WTC11 (cell line): ENCODE measurements around the gene FNDC3A. TPM values are rescaled to one million over a fixed set of nuclear protein-coding genes. Genes with fewer than 3 reads are reported as not detected.

Experiments used
- ATAC-seq: fragments of 200-7000 bp; cut with Tn5 transposase; 2 replicates; pipeline ENCODE4 v1.10.0; 2021; ENCODE audit warnings: mild to moderate bottlenecking, moderate library complexity
- CTCF ChIA-PET: fragments of 300-600 bp; sonication (Branson Sonifier 250); formaldehyde crosslinking; loops from one replicate; lab custom pipeline; 2021; ENCODE audit warnings: antibody characterized with exemption; lab: Charles Lee
- POLR2A ChIA-PET: fragments of 350-600 bp; sonication (Branson Sonifier 250); formaldehyde crosslinking; loops from one replicate; lab custom pipeline; 2021; ENCODE audit warnings: antibody characterized with exemption; lab: Charles Lee
- DNase-seq: peaks from one replicate; pipeline ENCODE4 v3.0.0; 2021; ENCODE audit warnings: low spot score
- H3K27ac Mint-ChIP-seq: 2 replicates; pipeline ENCODE4 v1.8.0; 2021; ENCODE audit warnings: mixed read lengths
- H3K27me3 Mint-ChIP-seq: 2 replicates; pipeline ENCODE4 v1.8.0; 2021; ENCODE audit warnings: low read depth, mild to moderate bottlenecking, moderate library complexity, mixed read lengths
- H3K36me3 Mint-ChIP-seq: 2 replicates; pipeline ENCODE4 v1.8.0; 2021; ENCODE audit warnings: mixed read lengths
- H3K4me1 Mint-ChIP-seq: 2 replicates; pipeline ENCODE4 v1.8.0; 2022; ENCODE audit warnings: mixed read lengths
- H3K4me3 Mint-ChIP-seq: 2 replicates; pipeline ENCODE4 v1.8.0; 2021; ENCODE audit warnings: mild to moderate bottlenecking, moderate library complexity, mixed read lengths
- H3K9me3 Mint-ChIP-seq: 2 replicates; pipeline ENCODE4 v1.8.0; 2021; ENCODE audit warnings: mixed read lengths
- AFF4 ChIP-seq: sonication (generic); formaldehyde crosslinking; IDR thresholded peaks from 2 replicates; pipeline ENCODE4 v1.8.1; 2023; ENCODE audit warnings: mild to moderate bottlenecking, missing genetic modification reagents, borderline replicate concordance
- CBFB ChIP-seq: sonication (generic); formaldehyde crosslinking; IDR thresholded peaks from 2 replicates; pipeline ENCODE4 v1.8.1; 2022; ENCODE audit warnings: mild to moderate bottlenecking, low read depth, missing genetic modification reagents
- CREM ChIP-seq: sonication (generic); formaldehyde crosslinking; IDR thresholded peaks from 2 replicates; pipeline ENCODE4 v1.8.1; 2022; ENCODE audit warnings: mild to moderate bottlenecking, missing genetic modification reagents, moderate library complexity
- ELF4 ChIP-seq: sonication (generic); formaldehyde crosslinking; IDR thresholded peaks from 2 replicates; pipeline ENCODE4 v1.8.1; 2022; ENCODE audit warnings: low read depth, mild to moderate bottlenecking, moderate library complexity, missing genetic modification reagents
- FOXP4 ChIP-seq: sonication (generic); formaldehyde crosslinking; IDR thresholded peaks from 2 replicates; pipeline ENCODE4 v1.8.0; 2022; ENCODE audit warnings: mild to moderate bottlenecking, missing genetic modification reagents
- GABPB1 ChIP-seq: sonication (generic); formaldehyde crosslinking; IDR thresholded peaks from 2 replicates; pipeline ENCODE4 v1.8.1; 2023; ENCODE audit warnings: mild to moderate bottlenecking, missing genetic modification reagents
- IRF2 ChIP-seq: sonication (generic); formaldehyde crosslinking; IDR thresholded peaks from 2 replicates; pipeline ENCODE4 v1.8.0; 2022; ENCODE audit warnings: low read depth, missing genetic modification reagents, borderline replicate concordance
- MXD4 ChIP-seq: fragments of 250-450 bp; sonication (Bioruptor Pico); IDR thresholded peaks from 2 replicates; pipeline ENCODE4 v1.8.0; 2021; ENCODE audit warnings: mild to moderate bottlenecking, moderate library complexity, borderline replicate concordance
- NR2C2 ChIP-seq: sonication (generic); formaldehyde crosslinking; IDR thresholded peaks from 2 replicates; pipeline ENCODE4 v1.8.0; 2022; ENCODE audit warnings: mild to moderate bottlenecking, missing genetic modification reagents
- PRRX2 ChIP-seq: fragments of 250-450 bp; sonication (Bioruptor Pico); IDR thresholded peaks from 2 replicates; pipeline ENCODE4 v1.8.0; 2021; ENCODE audit warnings: mild to moderate bottlenecking
- TEAD1 ChIP-seq: sonication (generic); formaldehyde crosslinking; IDR thresholded peaks from 2 replicates; pipeline ENCODE4 v1.8.0; 2022; ENCODE audit warnings: mild to moderate bottlenecking, missing genetic modification reagents
- USF2 ChIP-seq: sonication (generic); formaldehyde crosslinking; IDR thresholded peaks from 2 replicates; pipeline ENCODE4 v1.8.1; 2023; ENCODE audit warnings: mild to moderate bottlenecking, missing genetic modification reagents, moderate library complexity
- ZBTB21 ChIP-seq: sonication (generic); formaldehyde crosslinking; IDR thresholded peaks from 2 replicates; pipeline ENCODE4 v1.8.1; 2023; ENCODE audit warnings: mild to moderate bottlenecking, missing genetic modification reagents, borderline replicate concordance
- ZNF138 ChIP-seq: sonication (generic); formaldehyde crosslinking; conservative IDR thresholded peaks from 2 replicates; pipeline ENCODE4 v1.8.1; 2022; ENCODE audit warnings: mild to moderate bottlenecking, moderate library complexity, missing genetic modification reagents
- ZNF423 ChIP-seq: fragments of 250-450 bp; sonication (Bioruptor Pico); IDR thresholded peaks from 2 replicates; pipeline ENCODE4 v2.1.2; 2022; ENCODE audit warnings: mild to moderate bottlenecking, moderate library complexity
- ZNF671 ChIP-seq: fragments of 250-450 bp; sonication (Bioruptor Pico); IDR thresholded peaks from 2 replicates; pipeline ENCODE4 v1.8.0; 2021; ENCODE audit warnings: mild to moderate bottlenecking
- ZSCAN18 ChIP-seq: fragments of 250-450 bp; sonication (Bioruptor Pico); IDR thresholded peaks from 2 replicates; pipeline ENCODE4 v2.1.2; 2022; ENCODE audit warnings: mild to moderate bottlenecking, moderate library complexity
- total RNA-seq: library from RNA; stranded (reverse); gene quantifications from 3 replicates; pipeline ENCODE4 v1.2.3, GENCODE V29; 2021
- TF ChIP-seq, protein P1 (sequence below): fragments of 250-450 bp; sonication (Bioruptor Pico); IDR thresholded peaks from 2 replicates; pipeline ENCODE4 v1.9.0; 2021; ENCODE audit warnings: mild to moderate bottlenecking
- TF ChIP-seq, protein P2 (sequence below): sonication (generic); formaldehyde crosslinking; IDR thresholded peaks from 2 replicates; pipeline ENCODE4 v1.8.0; 2022; ENCODE audit warnings: mild to moderate bottlenecking, missing genetic modification reagents
- TF ChIP-seq, protein P3 (sequence below): sonication (generic); formaldehyde crosslinking; IDR thresholded peaks from 2 replicates; pipeline ENCODE4 v1.8.1; 2022; ENCODE audit warnings: low read depth, mild to moderate bottlenecking, moderate library complexity, missing genetic modification reagents, borderline replicate concordance
- TF ChIP-seq, protein P4 (sequence below): sonication (generic); formaldehyde crosslinking; IDR thresholded peaks from 2 replicates; pipeline ENCODE4 v1.8.1; 2022; ENCODE audit warnings: mild to moderate bottlenecking, missing genetic modification reagents, moderate library complexity, borderline replicate concordance

Gene FNDC3A
- total RNA-seq, 1 experiment from 2014 or later, result 24.8 TPM

DNA sequence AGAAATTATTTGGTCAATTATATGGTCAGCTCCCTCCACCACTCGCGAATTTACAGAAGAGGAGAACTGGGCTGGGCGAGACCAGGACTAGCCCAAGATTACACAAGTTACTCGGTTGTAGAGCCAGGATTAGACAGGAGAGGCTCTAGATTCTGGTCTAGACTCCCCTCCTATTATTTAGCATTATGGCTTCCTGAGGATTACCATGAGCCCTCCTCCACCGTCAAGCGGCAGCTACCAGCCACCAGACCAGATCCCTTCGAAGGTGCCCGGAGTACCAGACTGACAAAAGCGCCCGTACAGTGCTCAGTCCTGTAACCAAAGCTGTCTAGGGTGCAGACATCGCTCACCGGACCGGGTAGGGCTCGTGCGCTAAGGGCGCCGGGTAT, 243.9 kb downstream of the FNDC3A start:
- 0 out of 2 replicates have a peak, but pooled peaks have one; percentile 11 for TF ChIP-seq CBFB (CRISPR knock-in tag)
- TF ChIP-seq ZSCAN18 (CRISPR knock-in tag), result no peak
- Mint-ChIP-seq H3K9me3 (no peaks in the 10 kb centered on the region), H3K4me3 (peak overlapping the region; percentile 65), H3K27ac (no peak overlapping the region), H3K36me3 (0 out of 2 replicates have a peak, but pooled peaks cover 3% of the 10 kb centered on the region), H3K4me1 (peaks cover 31% of the 10 kb centered on the region), H3K27me3 (peaks cover 91% of the 10 kb centered on the region)
- ChIA-PET POLR2A (no interaction called here), CTCF (interaction anchor here (1.0 kb wide), 3 partner anchors 9 to 61 kb away, joined by 3 to 4 read pairs (median 3); no protein-coding TSS in a partner anchor)
- DNase-seq (no peak), ATAC-seq (no peak; the same call in 1 of the 2 replicates)

- 0 out of 2 replicates have a peak, but pooled peaks cover 3% of the 10 kb centered on the region for H3K36me3 Mint-ChIP-seq
- CTCF ChIA-PET, result interaction anchor here (1.0 to 1.2 kb wide), 4 partner anchors 9 to 61 kb away, joined by 3 to 4 read pairs (median 4); partner anchors contain the start of gene CDADC1
- peaks cover 94% of the 10 kb centered on the region for H3K27me3 Mint-ChIP-seq
- DNase-seq (peak; percentile 64), ATAC-seq (peak; percentile 76)
- H3K27ac Mint-ChIP-seq, result no peak within 1 kb of the TSS
- peaks cover 25% of the 10 kb centered on the region for H3K4me1 Mint-ChIP-seq
- no peaks in the 10 kb centered on the region for H3K9me3 Mint-ChIP-seq
- POLR2A ChIA-PET, result no interaction called here
- peak within 1 kb of the TSS; percentile 69 for H3K4me3 Mint-ChIP-seq
- peak; percentile 26; the same call in 1 of the 2 replicates for TF ChIP-seq ZNF138
- TF ChIP-seq, protein P1, sequence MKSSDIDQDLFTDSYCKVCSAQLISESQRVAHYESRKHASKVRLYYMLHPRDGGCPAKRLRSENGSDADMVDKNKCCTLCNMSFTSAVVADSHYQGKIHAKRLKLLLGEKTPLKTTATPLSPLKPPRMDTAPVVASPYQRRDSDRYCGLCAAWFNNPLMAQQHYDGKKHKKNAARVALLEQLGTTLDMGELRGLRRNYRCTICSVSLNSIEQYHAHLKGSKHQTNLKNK (CRISPR knock-in tag), result no peak
- peak; percentile 45; the same call in 1 of the 2 replicates for TF ChIP-seq CREM (CRISPR knock-in tag)
- no peak for TF ChIP-seq USF2
- TF ChIP-seq CBFB (CRISPR knock-in tag), result peak; percentile 51; the same call in 1 of the 2 replicates
- TF ChIP-seq AFF4 (CRISPR knock-in tag), result no peak
- TF ChIP-seq NR2C2 (CRISPR knock-in tag), result peak; percentile 75; the same call in 1 of the 2 replicates
- no peak for TF ChIP-seq IRF2 (CRISPR knock-in tag)
- TF ChIP-seq, protein P2, sequence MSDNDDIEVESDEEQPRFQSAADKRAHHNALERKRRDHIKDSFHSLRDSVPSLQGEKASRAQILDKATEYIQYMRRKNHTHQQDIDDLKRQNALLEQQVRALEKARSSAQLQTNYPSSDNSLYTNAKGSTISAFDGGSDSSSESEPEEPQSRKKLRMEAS (CRISPR knock-in tag), result peak; percentile 97
- TF ChIP-seq ZNF423 (CRISPR knock-in tag), result peak; percentile 85
- TF ChIP-seq, protein P3, sequence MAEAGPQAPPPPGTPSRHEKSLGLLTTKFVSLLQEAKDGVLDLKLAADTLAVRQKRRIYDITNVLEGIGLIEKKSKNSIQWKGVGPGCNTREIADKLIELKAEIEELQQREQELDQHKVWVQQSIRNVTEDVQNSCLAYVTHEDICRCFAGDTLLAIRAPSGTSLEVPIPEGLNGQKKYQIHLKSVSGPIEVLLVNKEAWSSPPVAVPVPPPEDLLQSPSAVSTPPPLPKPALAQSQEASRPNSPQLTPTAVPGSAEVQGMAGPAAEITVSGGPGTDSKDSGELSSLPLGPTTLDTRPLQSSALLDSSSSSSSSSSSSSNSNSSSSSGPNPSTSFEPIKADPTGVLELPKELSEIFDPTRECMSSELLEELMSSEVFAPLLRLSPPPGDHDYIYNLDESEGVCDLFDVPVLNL (CRISPR knock-in tag), result no peak; the same call in 1 of the 2 replicates
- TF ChIP-seq, protein P4, sequence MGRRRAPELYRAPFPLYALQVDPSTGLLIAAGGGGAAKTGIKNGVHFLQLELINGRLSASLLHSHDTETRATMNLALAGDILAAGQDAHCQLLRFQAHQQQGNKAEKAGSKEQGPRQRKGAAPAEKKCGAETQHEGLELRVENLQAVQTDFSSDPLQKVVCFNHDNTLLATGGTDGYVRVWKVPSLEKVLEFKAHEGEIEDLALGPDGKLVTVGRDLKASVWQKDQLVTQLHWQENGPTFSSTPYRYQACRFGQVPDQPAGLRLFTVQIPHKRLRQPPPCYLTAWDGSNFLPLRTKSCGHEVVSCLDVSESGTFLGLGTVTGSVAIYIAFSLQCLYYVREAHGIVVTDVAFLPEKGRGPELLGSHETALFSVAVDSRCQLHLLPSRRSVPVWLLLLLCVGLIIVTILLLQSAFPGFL (CRISPR knock-in tag), result peak; percentile 64; the same call in 1 of the 2 replicates
- TF ChIP-seq TEAD1, result no peak
- TF ChIP-seq GABPB1, result 0 out of 2 replicates have a peak, but pooled peaks have one; percentile 4
- TF ChIP-seq ZBTB21, result no peak
- TF ChIP-seq PRRX2, result no peak
- no peak for TF ChIP-seq MXD4 (CRISPR knock-in tag)
- peak; percentile 86 for TF ChIP-seq FOXP4 (CRISPR knock-in tag)
- TF ChIP-seq ZNF671, result no peak
- peak; percentile 21; the same call in 1 of the 2 replicates for TF ChIP-seq ELF4 (CRISPR knock-in tag)
Observed at GRCh38 chr13:49220036-49220855, 244.5 kb downstream of the FNDC3A start, which contains the start of gene MLNR. Gene MLNR, plus strand, starts transcription at chr13:49220338. Its CDS starts 0 bp downstream, at chr13:49220338.
